Activated CD4-positive, alpha-beta memory T cell treated with anti-CD3 and anti-CD28 coated beads for 36 hours (primary cell): ENCODE measurements around the gene BACH2. TPM values are rescaled to one million over a fixed set of nuclear protein-coding genes. Genes with fewer than 3 reads are reported as not detected.
A peak's percentile ranks its signal among the peaks of the same experiment; 100 is the strongest.

ENCODE experiments used
- CTCF ChIA-PET: fragments of 350-600 bp; sonication (Branson Sonifier 250); formaldehyde crosslinking; loops from one replicate; lab custom pipeline; 2021; ENCODE audit warnings: antibody characterized with exemption, inconsistent platforms; lab: Charles Lee
- POLR2A ChIA-PET: fragments of 350-600 bp; sonication (Branson Sonifier 250); formaldehyde crosslinking; loops from one replicate; lab custom pipeline; 2021; ENCODE audit warnings: antibody characterized with exemption; lab: Charles Lee
- DNase-seq: peaks from one replicate; pipeline ENCODE4 v3.0.0-alpha.2; 2020
- H3K27ac Mint-ChIP-seq: one replicate; pipeline ENCODE4 v1.8.0; 2021; ENCODE audit warnings: mixed read lengths
- H3K27me3 Mint-ChIP-seq: one replicate; pipeline ENCODE4 v1.8.0; 2021; ENCODE audit warnings: mixed read lengths
- H3K36me3 Mint-ChIP-seq: one replicate; pipeline ENCODE4 v1.8.0; 2021; ENCODE audit warnings: mixed read lengths
- H3K4me1 Mint-ChIP-seq: one replicate; pipeline ENCODE4 v1.8.0; 2021; ENCODE audit warnings: low read depth, mixed read lengths
- H3K4me3 Mint-ChIP-seq: one replicate; pipeline ENCODE4 v1.8.0; 2021; ENCODE audit warnings: mild to moderate bottlenecking, mixed read lengths
- H3K9me3 Mint-ChIP-seq: one replicate; pipeline ENCODE4 v1.8.0; 2021; ENCODE audit warnings: mixed read lengths
- intact Hi-C: fragments of 100-400 bp; cut with micrococcal nuclease; formaldehyde crosslinking; loops from one replicate; pipeline ENCODE4 v1.15.1; 2023
- total RNA-seq, 2 experiments: library from RNA; stranded (reverse); gene quantifications; one replicate each; pipeline ENCODE4 v1.2.3, GENCODE V29; 2021

The BACH2 gene
- total RNA-seq, 2 experiments from 2014 or later, result 49.2 to 55.4 TPM

GRCh38 chr6:89951574-89952104, 345.0 kb downstream of the BACH2 start:
- ChIA-PET POLR2A (interaction anchor here (1.1 kb wide), 1 partner anchor 16 kb away, joined by 3 read pairs; no protein-coding TSS in a partner anchor), CTCF (interaction anchor here (3.6 kb wide), 1 partner anchor 10 kb away, joined by 26 read pairs; no protein-coding TSS in a partner anchor)
- Mint-ChIP-seq H3K4me1 (peaks cover 69% of the 10 kb centered on the region), H3K36me3 (peaks cover 50% of the 10 kb centered on the region), H3K9me3 (no peaks in the 10 kb centered on the region), H3K27ac (peak overlapping the region; percentile 69), H3K4me3 (no peak overlapping the region), H3K27me3 (no peaks in the 10 kb centered on the region)
- intact Hi-C loops, result loop anchor here (1.0 to 2.0 kb wide), 5 partner anchors 49 to 635 kb away; partner anchors contain the start of gene MAP3K7
- DNase-seq, result no peak

GRCh38 chr6:89950879-89951391, 345.7 kb downstream of the BACH2 start:
- H3K36me3 Mint-ChIP-seq, result peaks cover 46% of the 10 kb centered on the region

GRCh38 chr6:89950446-89950845, 346.2 kb downstream of the BACH2 start:
- Mint-ChIP-seq H3K36me3 (peaks cover 50% of the 10 kb centered on the region), H3K9me3 (no peaks in the 10 kb centered on the region), H3K4me1 (peaks cover 63% of the 10 kb centered on the region), H3K4me3 (no peak overlapping the region), H3K27me3 (no peaks in the 10 kb centered on the region), H3K27ac (no peak overlapping the region)
- ChIA-PET POLR2A (no interaction called here), CTCF (interaction anchor here (3.6 kb wide), 1 partner anchor 9 kb away, joined by 26 read pairs; no protein-coding TSS in a partner anchor)
- DNase-seq, result no peak
- intact Hi-C loops, result no loop called here

More at GRCh38 chr6:89950879-89951391, 345.7 kb downstream of the BACH2 start:
- Mint-ChIP-seq H3K27me3 (no peaks in the 10 kb centered on the region), H3K27ac (no peak overlapping the region), H3K4me1 (peaks cover 65% of the 10 kb centered on the region), H3K4me3 (no peak overlapping the region), H3K9me3 (no peaks in the 10 kb centered on the region)
- ChIA-PET CTCF (interaction anchor here (3.6 kb wide), 1 partner anchor 9 kb away, joined by 26 read pairs; no protein-coding TSS in a partner anchor), POLR2A (no interaction called here)
- DNase-seq, result no peak
- intact Hi-C loops, result no loop called here

GRCh38 chr6:89948876-89949275, 347.8 kb downstream of the BACH2 start:
- no peaks in the 10 kb centered on the region for H3K9me3 Mint-ChIP-seq
- H3K27ac Mint-ChIP-seq, result no peak overlapping the region
- H3K36me3 Mint-ChIP-seq, result peaks cover 50% of the 10 kb centered on the region
- no peaks in the 10 kb centered on the region for H3K27me3 Mint-ChIP-seq
- no peak for DNase-seq
- ChIA-PET POLR2A (no interaction called here), CTCF (interaction anchor here (1.3 to 2.0 kb wide), 2 partner anchors 8 to 530 kb away, joined by 6 to 7 read pairs; no protein-coding TSS in a partner anchor)
- H3K4me3 Mint-ChIP-seq, result no peak overlapping the region
- intact Hi-C loops, result no loop called here
- H3K4me1 Mint-ChIP-seq, result peaks cover 65% of the 10 kb centered on the region

GRCh38 chr6:89944826-89945407, 351.7 kb downstream of the BACH2 start:
- intact Hi-C loops, result loop anchor here (1.0 to 5.0 kb wide), 4 partner anchors 136 to 534 kb away; no protein-coding TSS in a partner anchor
- DNase-seq, result no peak
- Mint-ChIP-seq H3K4me1 (peaks cover 53% of the 10 kb centered on the region), H3K27me3 (no peaks in the 10 kb centered on the region), H3K27ac (no peak overlapping the region), H3K4me3 (no peak overlapping the region), H3K36me3 (peaks cover 46% of the 10 kb centered on the region), H3K9me3 (no peaks in the 10 kb centered on the region)
- CTCF ChIA-PET, result interaction anchor here (0.6 to 6.8 kb wide), 14 partner anchors 8 to 532 kb away, joined by 3 to 132 read pairs (median 3); no protein-coding TSS in a partner anchor
- POLR2A ChIA-PET, result no interaction called here

- Mint-ChIP-seq H3K27ac (no peak overlapping the region), H3K36me3 (peaks cover 41% of the 10 kb centered on the region), H3K4me1 (peaks cover 48% of the 10 kb centered on the region), H3K9me3 (no peaks in the 10 kb centered on the region), H3K4me3 (no peak overlapping the region), H3K27me3 (no peaks in the 10 kb centered on the region)
- intact Hi-C loops, result loop anchor here (1.0 to 5.0 kb wide), 4 partner anchors 137 to 535 kb away; no protein-coding TSS in a partner anchor
- ChIA-PET POLR2A (no interaction called here), CTCF (interaction anchor here (0.7 to 6.8 kb wide), 13 partner anchors 11 to 533 kb away, joined by 3 to 132 read pairs (median 3); no protein-coding TSS in a partner anchor)
- no peak for DNase-seq
Observed at GRCh38 chr6:89944181-89944755, 352.4 kb downstream of the BACH2 start.

- Mint-ChIP-seq H3K4me3 (no peak overlapping the region), H3K9me3 (no peaks in the 10 kb centered on the region), H3K27me3 (no peaks in the 10 kb centered on the region), H3K36me3 (peaks cover 52% of the 10 kb centered on the region), H3K27ac (peak overlapping the region; percentile 21), H3K4me1 (peaks cover 54% of the 10 kb centered on the region)
- ChIA-PET CTCF (interaction anchor here (1.0 to 6.8 kb wide), 6 partner anchors 10 to 534 kb away, joined by 3 to 132 read pairs (median 12); no protein-coding TSS in a partner anchor), POLR2A (no interaction called here)
- no peak for DNase-seq
- intact Hi-C loops, result loop anchor here (5.0 kb wide), 2 partner anchors 235 to 450 kb away; no protein-coding TSS in a partner anchor
Observed at GRCh38 chr6:89942601-89943000, 354.0 kb downstream of the BACH2 start.

- Mint-ChIP-seq H3K9me3 (no peaks in the 10 kb centered on the region), H3K4me1 (peaks cover 49% of the 10 kb centered on the region), H3K36me3 (peaks cover 52% of the 10 kb centered on the region), H3K4me3 (no peak overlapping the region), H3K27ac (peak overlapping the region; percentile 21), H3K27me3 (no peaks in the 10 kb centered on the region)
- CTCF ChIA-PET, result interaction anchor here (0.9 to 6.8 kb wide), 11 partner anchors 7 to 535 kb away, joined by 3 to 132 read pairs (median 6); no protein-coding TSS in a partner anchor
- no peak for DNase-seq
- intact Hi-C loops, result loop anchor here (2.0 to 5.0 kb wide), 3 partner anchors 13 to 450 kb away; no protein-coding TSS in a partner anchor
- POLR2A ChIA-PET, result no interaction called here
Observed at GRCh38 chr6:89941763-89942497, 354.7 kb downstream of the BACH2 start.

- Mint-ChIP-seq H3K27me3 (no peaks in the 10 kb centered on the region), H3K9me3 (no peaks in the 10 kb centered on the region), H3K4me3 (no peak overlapping the region), H3K36me3 (peaks cover 56% of the 10 kb centered on the region), H3K4me1 (peaks cover 44% of the 10 kb centered on the region), H3K27ac (no peak overlapping the region)
- ChIA-PET CTCF (interaction anchor here (0.6 to 6.8 kb wide), 79 partner anchors 8 to 550 kb away, joined by 3 to 132 read pairs (median 4); partner anchors contain the start of gene MDN1), POLR2A (interaction anchor here (0.5 to 1.1 kb wide), 3 partner anchors 14 to 538 kb away, joined by 3 to 4 read pairs (median 3); no protein-coding TSS in a partner anchor)
- DNase-seq, result no peak
- intact Hi-C loops, result loop anchor here (2.0 to 5.0 kb wide), 3 partner anchors 14 to 451 kb away; no protein-coding TSS in a partner anchor
Observed at GRCh38 chr6:89941031-89941762, 355.4 kb downstream of the BACH2 start.

GRCh38 chr6:89940225-89941027, 356.2 kb downstream of the BACH2 start:
- no peak overlapping the region for H3K27ac Mint-ChIP-seq
- no peaks in the 10 kb centered on the region for H3K27me3 Mint-ChIP-seq
- DNase-seq, result peak; percentile 78
- H3K4me3 Mint-ChIP-seq, result no peak overlapping the region
- no peaks in the 10 kb centered on the region for H3K9me3 Mint-ChIP-seq
- peaks cover 41% of the 10 kb centered on the region for H3K4me1 Mint-ChIP-seq
- ChIA-PET POLR2A (interaction anchor here (0.5 to 1.1 kb wide), 4 partner anchors 14 to 539 kb away, joined by 3 to 4 read pairs (median 3); no protein-coding TSS in a partner anchor), CTCF (interaction anchor here (0.6 to 6.8 kb wide), 86 partner anchors 9 to 555 kb away, joined by 3 to 132 read pairs (median 4); partner anchors contain the start of gene MDN1)
- intact Hi-C loops, result loop anchor here (1.0 to 5.0 kb wide), 4 partner anchors 14 to 539 kb away; no protein-coding TSS in a partner anchor
- H3K36me3 Mint-ChIP-seq, result peaks cover 53% of the 10 kb centered on the region
